ENCODE measurements around the gene PIGS.

GRCh38 chr17:28618464-28618863 lies 47.1 kb upstream of the PIGS start:
- TF ChIP-seq MAZ (IDR thresholded peaks at IDR 0.05; ENCODE audit: borderline replicate concordance, low read depth, low read length) = no peak
- TF ChIP-seq, protein P1, sequence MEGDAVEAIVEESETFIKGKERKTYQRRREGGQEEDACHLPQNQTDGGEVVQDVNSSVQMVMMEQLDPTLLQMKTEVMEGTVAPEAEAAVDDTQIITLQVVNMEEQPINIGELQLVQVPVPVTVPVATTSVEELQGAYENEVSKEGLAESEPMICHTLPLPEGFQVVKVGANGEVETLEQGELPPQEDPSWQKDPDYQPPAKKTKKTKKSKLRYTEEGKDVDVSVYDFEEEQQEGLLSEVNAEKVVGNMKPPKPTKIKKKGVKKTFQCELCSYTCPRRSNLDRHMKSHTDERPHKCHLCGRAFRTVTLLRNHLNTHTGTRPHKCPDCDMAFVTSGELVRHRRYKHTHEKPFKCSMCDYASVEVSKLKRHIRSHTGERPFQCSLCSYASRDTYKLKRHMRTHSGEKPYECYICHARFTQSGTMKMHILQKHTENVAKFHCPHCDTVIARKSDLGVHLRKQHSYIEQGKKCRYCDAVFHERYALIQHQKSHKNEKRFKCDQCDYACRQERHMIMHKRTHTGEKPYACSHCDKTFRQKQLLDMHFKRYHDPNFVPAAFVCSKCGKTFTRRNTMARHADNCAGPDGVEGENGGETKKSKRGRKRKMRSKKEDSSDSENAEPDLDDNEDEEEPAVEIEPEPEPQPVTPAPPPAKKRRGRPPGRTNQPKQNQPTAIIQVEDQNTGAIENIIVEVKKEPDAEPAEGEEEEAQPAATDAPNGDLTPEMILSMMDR (conservative IDR thresholded peaks at IDR 0.05; ENCODE audit: low read depth, low read length) = no peak
- no peak for TF ChIP-seq RAD21 (IDR thresholded peaks at IDR 0.05; ENCODE audit: low read length)
- no peak for TF ChIP-seq FOS (IDR thresholded peaks at IDR 0.05; ENCODE audit: low read depth, low read length)
- no peak for TF ChIP-seq SMC3 (IDR thresholded peaks at IDR 0.05; ENCODE audit: low read depth, low read length)

Data from IMR-90 (cell line).